ENCODE data around the gene CCDC107. TPM values are rescaled to one million over a fixed set of nuclear protein-coding genes. Genes with fewer than 3 reads are reported as not detected.
"Not testable (repeated sequence)": the region's sequence is repeated elsewhere in the genome, so short reads cannot be mapped to it uniquely, and the experiment has no call there.

The CCDC107 gene
- total RNA-seq, 1 donor from 2014 or later, result 7.9 TPM

DNA sequence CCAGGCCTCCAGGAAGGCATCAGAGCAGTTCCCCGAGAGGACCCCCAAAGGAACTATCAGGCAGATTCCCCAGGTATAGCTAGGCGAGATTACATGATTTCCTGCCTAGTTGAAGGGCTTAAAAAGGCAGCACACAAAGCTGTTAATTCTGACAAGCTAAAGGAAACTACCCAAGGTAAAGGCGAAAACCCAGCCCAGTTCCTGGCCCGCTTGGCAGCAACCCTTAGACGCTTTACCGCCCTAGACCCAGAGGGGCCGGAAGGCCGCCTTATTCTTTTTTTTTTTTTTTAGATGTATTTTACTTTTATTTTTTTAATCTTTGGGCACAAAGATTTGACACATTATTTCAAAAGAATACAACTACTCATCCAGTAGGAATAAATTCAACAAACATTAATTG, 19.3 kb upstream of the CCDC107 start:
- ATAC-seq, result not testable (repeated sequence)

DNA sequence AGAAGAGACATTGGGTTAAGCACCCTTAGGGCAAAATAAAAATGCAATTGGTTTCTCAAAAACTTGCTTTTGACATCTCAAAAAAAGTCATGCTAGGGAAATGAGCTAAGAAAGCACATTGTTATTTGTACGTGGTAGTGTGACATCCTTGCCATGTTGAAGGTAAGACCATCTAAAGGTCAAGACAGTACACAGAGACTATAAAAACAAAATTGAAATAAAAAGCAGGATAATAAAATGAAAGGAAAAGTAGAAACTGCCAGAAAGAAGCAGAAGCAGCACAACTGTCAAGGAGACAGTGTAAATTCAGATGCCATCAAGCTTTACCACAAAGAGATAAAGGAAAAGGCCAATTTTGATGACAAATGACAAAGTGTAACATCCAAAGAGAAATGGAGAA, 18.9 kb upstream of the CCDC107 start:
- ATAC-seq, result not testable (repeated sequence)

DNA sequence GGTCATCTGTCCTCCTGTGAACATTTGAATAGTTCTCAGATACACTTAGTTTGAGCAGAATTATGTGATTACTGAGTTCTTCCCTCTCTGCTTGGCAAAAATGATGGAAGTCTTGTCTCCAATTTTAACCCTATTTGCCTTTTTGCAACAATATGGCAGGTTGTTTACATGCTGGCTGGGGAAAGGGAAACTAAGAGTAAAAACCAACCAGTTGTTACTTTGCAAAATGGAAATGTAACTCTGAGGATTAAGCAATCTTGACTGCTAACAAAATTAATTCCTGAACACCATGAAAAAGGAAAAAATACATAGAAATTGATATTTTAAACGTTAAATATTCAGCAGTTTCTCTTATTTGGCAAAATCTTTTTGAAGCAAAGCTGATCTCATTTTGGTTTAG, 18.5 kb upstream of the CCDC107 start:
- ATAC-seq, result no peak

- not testable (repeated sequence) for ATAC-seq
These were observed 17.7 kb upstream of the CCDC107 start for GRCh38 chr9:35640431-35640830.

- ATAC-seq, result not testable (repeated sequence)
These were observed 16.6 kb upstream of the CCDC107 start for GRCh38 chr9:35641478-35641877.

DNA sequence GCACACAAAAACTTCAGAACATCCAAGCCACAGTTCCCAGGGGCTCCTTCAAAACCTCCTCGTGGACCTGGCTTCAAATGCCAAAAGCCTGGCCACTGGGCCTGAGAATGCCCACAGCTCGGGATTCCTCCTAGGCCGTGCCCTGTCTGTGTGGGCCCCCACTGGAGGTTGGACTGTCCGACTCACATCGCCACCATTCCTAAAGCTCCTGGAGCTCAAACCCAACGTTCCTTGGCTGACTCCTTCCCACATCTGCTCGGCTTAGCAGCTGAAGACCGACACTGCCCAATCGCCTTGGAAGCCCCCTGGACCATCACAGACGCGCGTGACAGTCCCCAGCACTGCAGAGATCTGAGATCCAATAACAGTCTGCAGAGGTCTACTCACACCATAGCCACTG, 15.0 kb upstream of the CCDC107 start:
- no peak for ATAC-seq

DNA sequence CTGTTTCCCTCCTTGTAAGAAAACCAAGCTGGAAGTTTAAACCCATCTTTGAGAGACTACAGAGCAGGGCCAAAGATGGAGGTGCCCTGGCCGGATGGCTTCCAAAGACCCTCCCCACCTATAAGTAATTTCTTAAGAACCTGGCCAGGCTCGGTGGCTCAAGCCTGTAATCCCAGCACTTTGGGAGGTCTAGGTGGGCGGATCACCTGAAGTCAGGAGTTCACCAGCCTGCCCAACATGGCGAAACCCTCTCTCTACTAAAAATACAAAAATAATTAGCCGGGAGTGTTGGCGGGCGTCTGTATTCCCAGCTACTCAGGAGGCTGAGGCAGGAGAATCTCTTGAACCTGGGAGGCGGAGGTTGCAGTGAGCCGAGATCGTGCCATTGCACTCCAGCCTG, 12.4 kb upstream of the CCDC107 start:
- ATAC-seq, result not testable (repeated sequence)

DNA sequence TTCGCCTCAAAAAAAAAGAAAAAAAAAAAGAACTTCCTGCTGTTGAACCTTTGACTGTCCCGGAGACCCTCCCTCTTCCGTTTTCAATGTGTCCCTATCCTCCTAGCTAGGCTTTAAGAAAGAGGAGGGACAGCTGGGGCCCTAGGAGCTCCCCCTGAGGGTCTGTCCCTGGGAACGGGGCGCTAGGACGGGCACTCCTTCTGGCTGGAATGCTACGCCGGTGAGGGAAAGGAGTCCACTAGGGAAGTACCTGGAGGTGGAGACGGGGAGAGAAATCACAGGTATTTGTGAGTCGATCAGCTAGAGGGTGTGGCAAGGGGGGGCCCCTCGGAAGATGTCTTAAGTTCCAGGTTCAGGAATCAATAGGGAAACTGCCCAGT, 11.9 kb upstream of the CCDC107 start:
- peak; percentile 14 for ATAC-seq

DNA sequence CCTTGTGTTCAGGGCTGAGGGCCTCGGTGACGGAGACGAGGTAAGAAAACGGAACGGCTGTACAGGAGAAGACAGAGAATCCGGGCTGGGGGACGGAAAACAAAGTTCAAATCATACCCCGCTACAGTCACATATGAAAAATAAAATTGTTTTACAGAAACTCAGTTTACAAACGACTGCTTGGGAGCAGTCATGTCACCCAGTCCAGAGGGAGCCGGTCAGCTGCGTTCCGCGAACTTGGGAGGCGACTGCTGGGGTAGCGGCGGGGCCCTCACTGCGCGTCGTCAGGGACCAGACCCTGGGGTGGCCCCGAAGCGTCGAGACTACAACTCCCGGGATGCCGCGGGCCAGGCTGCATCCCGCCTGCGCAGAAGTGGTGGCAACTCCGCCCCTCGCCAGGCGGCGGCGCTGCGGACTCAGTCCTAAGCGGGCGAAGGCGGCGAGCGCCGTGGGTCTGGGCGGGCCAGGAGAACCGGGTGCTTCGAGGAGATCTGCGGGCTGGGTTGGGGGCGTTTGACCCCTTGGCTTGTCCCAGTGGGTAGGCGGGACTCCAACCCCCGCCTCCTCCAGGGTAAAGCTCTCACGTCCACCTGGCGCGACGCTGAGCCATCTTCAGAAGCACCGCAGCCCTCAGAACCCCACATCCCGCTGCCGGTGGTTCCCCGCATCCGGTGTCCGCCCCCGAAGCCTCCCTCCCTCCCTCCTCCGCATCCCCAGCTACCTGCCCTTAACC, 11.4 kb upstream of the CCDC107 start:
- ATAC-seq, result peak; percentile 95

DNA sequence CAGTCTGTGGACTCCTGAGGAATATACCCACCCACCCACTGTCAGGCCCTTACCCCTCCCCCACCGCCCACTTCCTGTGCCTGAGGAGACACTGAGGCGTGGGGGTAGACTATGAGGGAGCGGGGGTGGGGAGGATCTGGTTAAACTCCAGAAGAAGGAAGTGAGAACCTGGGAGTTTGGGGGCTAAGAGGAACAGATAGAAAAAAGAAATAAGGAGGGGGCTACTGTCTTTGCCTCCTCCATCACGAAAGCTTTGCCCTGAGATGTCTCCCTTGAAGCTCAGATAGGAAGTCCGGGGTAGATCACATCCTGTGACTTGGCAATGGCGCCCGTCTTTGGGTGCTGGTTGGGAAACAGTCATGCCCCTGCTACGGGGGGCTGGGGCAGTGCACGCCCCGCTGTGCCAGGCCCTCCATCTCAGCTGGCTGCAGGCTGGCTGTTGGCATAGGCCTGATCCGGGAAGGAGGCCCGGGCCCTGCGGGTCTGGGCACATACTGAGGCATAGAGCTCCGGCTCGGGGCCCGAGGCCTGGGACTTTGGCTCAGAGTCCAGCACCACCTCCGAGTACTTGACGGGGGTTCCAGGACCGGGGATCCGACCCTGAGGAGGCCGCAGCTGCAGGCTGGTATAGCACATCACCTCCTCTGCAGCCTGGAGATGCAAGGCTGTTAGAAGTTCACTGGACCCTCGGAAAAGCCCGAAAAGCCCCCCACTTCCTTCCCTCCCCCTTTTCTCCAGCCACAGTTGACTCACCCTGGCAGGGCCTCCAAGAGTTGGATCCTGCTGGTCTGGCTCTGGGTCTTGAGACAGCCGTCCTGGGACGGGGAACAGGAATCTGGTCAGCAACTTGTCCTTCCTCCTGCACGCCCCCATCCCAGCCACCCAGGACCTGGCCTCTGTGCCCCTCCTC, 8.4 kb upstream of the CCDC107 start:
- no peak for ATAC-seq

DNA sequence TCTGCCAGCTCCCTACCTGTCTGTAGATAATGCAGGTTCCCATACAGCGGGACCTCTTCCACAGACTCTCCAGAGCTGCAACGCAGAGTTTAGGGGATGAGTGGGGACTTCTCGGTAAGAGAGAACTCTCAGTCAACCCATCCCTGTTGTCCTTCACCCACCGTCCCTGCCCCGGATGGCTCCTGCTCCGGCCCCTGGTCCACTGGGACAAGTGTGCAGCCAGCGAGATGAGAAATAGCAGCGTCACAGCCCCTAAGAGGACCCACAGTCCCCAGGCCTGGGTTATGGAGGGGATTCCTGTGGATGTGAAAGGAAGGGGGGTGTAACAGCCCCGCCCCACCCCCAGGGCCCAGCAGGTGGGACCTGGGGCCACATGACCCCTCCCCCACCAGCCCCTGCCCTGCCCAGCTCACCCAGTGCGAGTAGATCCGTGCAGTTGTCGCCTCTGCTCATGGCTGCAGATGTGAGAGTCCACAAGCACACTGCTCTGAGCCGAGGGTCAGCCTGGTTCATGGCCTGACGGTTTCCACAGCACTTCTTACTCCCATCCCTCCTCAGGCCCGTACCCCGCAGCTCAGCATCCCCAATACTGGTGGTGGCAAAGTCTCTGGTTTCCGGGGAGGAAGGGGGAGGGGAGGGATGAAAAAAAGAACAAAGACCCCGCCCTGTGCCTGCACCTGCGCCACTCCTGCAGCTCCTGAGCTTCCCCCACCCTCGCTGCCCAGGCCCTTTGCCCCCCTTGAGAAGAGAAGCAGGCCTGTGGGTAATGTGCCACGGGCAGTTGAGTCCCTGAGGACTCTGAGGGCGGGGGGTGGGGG, 7.5 kb upstream of the CCDC107 start, which contains the start of gene SIT1:
SIT1 (minus strand) TSS at position 591 of the 818 bp plus-strand sequence; CDS start at position 513, 78 bp downstream.
- no peak for ATAC-seq

- ATAC-seq, result peak; percentile 53
These were observed 5.9 kb upstream of the CCDC107 start for GRCh38 chr9:35651956-35652828.

GRCh38 chr9:35652829-35653209, 5.3 kb upstream of the CCDC107 start:
- ATAC-seq, result no peak

- ATAC-seq, result no peak
These were observed 4.5 kb upstream of the CCDC107 start for GRCh38 chr9:35653611-35654010.

GRCh38 chr9:35656348-35656747, 1.7 kb upstream of the CCDC107 start:
- no peak for ATAC-seq

- peak; percentile 1 for ATAC-seq
These were observed 1.1 kb upstream of the CCDC107 start for GRCh38 chr9:35656831-35657545.

GRCh38 chr9:35657546-35658136, 451 bp upstream of the CCDC107 start, which contains the start of gene RMRP:
Gene RMRP, minus strand, starts transcription at chr9:35658019.
- ATAC-seq, result peak; percentile 98

- no peak for ATAC-seq
These were observed 802 bp downstream of the CCDC107 start for GRCh38 chr9:35658968-35659220.

- ATAC-seq, result no peak
These were observed 1.2 kb downstream of the CCDC107 start for GRCh38 chr9:35659340-35659739.

DNA sequence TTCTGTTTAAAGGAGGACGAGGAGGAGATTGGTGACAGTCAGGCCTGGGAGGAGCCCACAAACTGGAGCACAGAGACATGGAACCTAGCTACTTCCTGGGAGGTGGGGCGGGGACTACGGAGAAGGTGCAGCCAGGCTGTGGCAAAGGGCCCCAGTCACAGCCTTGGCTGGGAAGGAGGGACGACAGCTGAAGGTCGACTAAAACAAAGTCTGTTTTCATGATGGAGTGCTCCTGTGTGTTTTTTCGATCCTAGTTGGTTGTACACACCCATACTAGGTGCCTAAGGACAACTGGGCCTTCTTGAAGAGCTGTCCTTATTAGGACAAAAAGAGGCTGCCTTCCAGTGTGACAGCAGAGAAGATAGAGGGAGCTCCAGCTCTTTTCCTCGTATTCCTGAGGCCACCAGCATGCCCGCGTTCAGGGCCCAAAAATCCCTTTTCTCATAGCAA, 2.9 kb downstream of the CCDC107 start:
- no peak for ATAC-seq
